Measurements from ENCODE around the gene BAHCC1.

The BAHCC1 gene

DNA sequence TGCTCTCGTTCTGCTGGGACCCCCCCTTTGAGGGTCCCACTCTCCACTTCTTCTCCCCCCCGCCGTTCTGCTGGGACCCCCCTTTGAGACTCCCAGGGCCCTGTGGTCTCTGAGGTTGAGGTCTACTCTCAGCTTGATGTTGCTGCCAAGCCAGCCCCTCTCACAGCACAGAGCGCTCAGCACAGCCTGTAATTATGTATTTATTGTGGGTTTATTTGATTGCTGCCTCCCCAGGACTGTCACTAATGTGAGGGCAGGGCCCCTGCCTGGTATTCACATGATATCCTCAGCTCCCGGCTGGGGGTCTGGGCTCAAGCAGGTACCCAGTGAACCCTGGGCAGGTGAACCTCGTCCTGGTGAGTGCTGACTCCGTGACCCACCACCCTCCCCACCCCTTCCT is 81.9 kb downstream of the BAHCC1 start:
- Histone ChIP-seq H3K27ac (ENCODE audit: low read depth, low read length) (no peak overlapping the region), H3K4me3 (ENCODE audit: low read length) (no peak overlapping the region), H4K20me1 (ENCODE audit: control insufficient read depth, insufficient read depth, low read depth, low read length) (no peaks in the 10 kb centered on the region), H3K27me3 (ENCODE audit: control insufficient read depth, low read length) (no peaks in the 10 kb centered on the region), H3K36me3 (ENCODE audit: control insufficient read depth, low read length) (no peaks in the 10 kb centered on the region), H3K4me1 (ENCODE audit: control insufficient read depth, low read length) (no peaks in the 10 kb centered on the region), H3K9me2 (replicated peaks; ENCODE audit: control insufficient read depth, low read length) (no peaks in the 10 kb centered on the region), H3K9me3 (ENCODE audit: control insufficient read depth, insufficient read depth, low read length) (no peaks in the 10 kb centered on the region), H3K4me2 (ENCODE audit: low read length) (no peak overlapping the region), H3K79me2 (ENCODE audit: control insufficient read depth, low read length) (no peaks in the 10 kb centered on the region), H3F3A (ENCODE audit: control insufficient read depth, insufficient read depth) (no peaks in the 10 kb centered on the region)
- no peak for TF ChIP-seq CTCF (IDR thresholded peaks at IDR 0.05; ENCODE audit: low read depth, low read length, poor library complexity, severe bottlenecking)
- no peak for TF ChIP-seq EZH2phosphoT487 (IDR thresholded peaks at IDR 0.05; ENCODE audit: borderline replicate concordance, low read length)

- no peak overlapping the region for H3K27ac ChIP-seq (ENCODE audit: low read depth, low read length)
- no peaks in the 10 kb centered on the region for H4K20me1 ChIP-seq (ENCODE audit: control insufficient read depth, insufficient read depth, low read depth, low read length)
- no peaks in the 10 kb centered on the region for H3F3A ChIP-seq (ENCODE audit: control insufficient read depth, insufficient read depth)
- H3K4me2 ChIP-seq (ENCODE audit: low read length) = no peak overlapping the region
- no peaks in the 10 kb centered on the region for H3K79me2 ChIP-seq (ENCODE audit: control insufficient read depth, low read length)
- H3K36me3 ChIP-seq (ENCODE audit: control insufficient read depth, low read length) = no peaks in the 10 kb centered on the region
- H3K4me3 ChIP-seq (ENCODE audit: low read length) = no peak overlapping the region
- H3K27me3 ChIP-seq (ENCODE audit: control insufficient read depth, low read length) = no peaks in the 10 kb centered on the region
- H3K4me1 ChIP-seq (ENCODE audit: control insufficient read depth, low read length) = peaks cover 4% of the 10 kb centered on the region
- no peaks in the 10 kb centered on the region for H3K9me3 ChIP-seq (ENCODE audit: control insufficient read depth, insufficient read depth, low read length)
- H3K9me2 ChIP-seq (replicated peaks; ENCODE audit: control insufficient read depth, low read length) = no peaks in the 10 kb centered on the region
- TF ChIP-seq EZH2phosphoT487 (IDR thresholded peaks at IDR 0.05; ENCODE audit: borderline replicate concordance, low read length) (no peak), CTCF (IDR thresholded peaks at IDR 0.05; ENCODE audit: low read depth, low read length, poor library complexity, severe bottlenecking) (no peak)
Observed at GRCh38 chr17:81478119-81478518, 82.9 kb downstream of the BAHCC1 start.

GRCh38 chr17:81479175-81480071 is 84.2 kb downstream of the BAHCC1 start:
- Histone ChIP-seq H3F3A (ENCODE audit: control insufficient read depth, insufficient read depth) (no peaks in the 10 kb centered on the region), H3K9me3 (ENCODE audit: control insufficient read depth, insufficient read depth, low read length) (no peaks in the 10 kb centered on the region), H3K27me3 (ENCODE audit: control insufficient read depth, low read length) (no peaks in the 10 kb centered on the region), H3K27ac (ENCODE audit: low read depth, low read length) (no peak overlapping the region), H3K9me2 (replicated peaks; ENCODE audit: control insufficient read depth, low read length) (no peaks in the 10 kb centered on the region), H3K79me2 (ENCODE audit: control insufficient read depth, low read length) (no peaks in the 10 kb centered on the region), H3K36me3 (ENCODE audit: control insufficient read depth, low read length) (no peaks in the 10 kb centered on the region), H3K4me1 (ENCODE audit: control insufficient read depth, low read length) (peaks cover 16% of the 10 kb centered on the region), H3K4me3 (ENCODE audit: low read length) (no peak overlapping the region), H4K20me1 (ENCODE audit: control insufficient read depth, insufficient read depth, low read depth, low read length) (no peaks in the 10 kb centered on the region), H3K4me2 (ENCODE audit: low read length) (no peak overlapping the region)
- TF ChIP-seq EZH2phosphoT487 (IDR thresholded peaks at IDR 0.05; ENCODE audit: borderline replicate concordance, low read length) (no peak), CTCF (IDR thresholded peaks at IDR 0.05; ENCODE audit: low read depth, low read length, poor library complexity, severe bottlenecking) (no peak)
